Neural progenitor cell (in vitro differentiated cells): ENCODE data around the gene INTS4. TPM values are rescaled to one million over a fixed set of nuclear protein-coding genes. Genes with fewer than 3 reads are reported as not detected.
"Not testable (repeated sequence)": the region's sequence is repeated elsewhere in the genome, so short reads cannot be mapped to it uniquely, and the experiment has no call there.

Experiments
- DNase-seq: peaks from one replicate; pipeline ENCODE4 v3.0.0-alpha.2; 2016; ENCODE audit warnings: low spot score
- H2AFZ ChIP-seq: fragments of 200-600 bp; sonication (generic); replicated peaks from 2 replicates; pipeline ENCODE4 v1.6.1; 2016; ENCODE audit warnings: antibody characterized with exemption
- H3F3A ChIP-seq: fragments of 200-600 bp; sonication (generic); 2 replicates; pipeline ENCODE4 v1.6.1; 2016; ENCODE audit warnings: antibody characterized with exemption, low read depth
- H3K27ac ChIP-seq: fragments of 200-600 bp; sonication (generic); 2 replicates; pipeline ENCODE4 v1.5.1; 2016; ENCODE audit warnings: mild to moderate bottlenecking
- H3K27me3 ChIP-seq: fragments of 200-600 bp; sonication (generic); 2 replicates; pipeline ENCODE4 v1.6.1; 2016; ENCODE audit warnings: mild to moderate bottlenecking, moderate library complexity
- H3K36me3 ChIP-seq: fragments of 200-600 bp; sonication (generic); 2 replicates; pipeline ENCODE4 v1.5.1; 2016
- H3K4me1 ChIP-seq: fragments of 200-600 bp; sonication (generic); 2 replicates; pipeline ENCODE4 v1.6.1; 2016; ENCODE audit warnings: mixed run types
- H3K4me2 ChIP-seq: fragments of 200-600 bp; sonication (generic); 2 replicates; pipeline ENCODE4 v1.6.1; 2016
- H3K4me3 ChIP-seq: fragments of 200-600 bp; sonication (generic); 2 replicates; pipeline ENCODE4 v1.5.1; 2016
- H3K79me2 ChIP-seq: fragments of 200-600 bp; sonication (generic); 2 replicates; pipeline ENCODE4 v1.6.1; 2016; ENCODE audit warnings: low read depth
- H3K9ac ChIP-seq: fragments of 200-600 bp; sonication (generic); 2 replicates; pipeline ENCODE4 v1.6.1; 2016
- H3K9me3 ChIP-seq: fragments of 200-600 bp; sonication (generic); 2 replicates; pipeline ENCODE4 v1.5.1; 2016; ENCODE audit warnings: low read depth
- H4K20me1 ChIP-seq: fragments of 200-600 bp; sonication (generic); 2 replicates; pipeline ENCODE4 v1.6.1; 2016; ENCODE audit warnings: low read depth
- H3K27ac Mint-ChIP-seq: 3 replicates; pipeline ENCODE4 v1.8.0; 2021; ENCODE audit warnings: mixed read lengths
- H3K27me3 Mint-ChIP-seq: 2 replicates; pipeline ENCODE4 v1.8.0; 2022; ENCODE audit warnings: low read depth, mild to moderate bottlenecking, inconsistent platforms, moderate library complexity, mixed read lengths; ENCODE audit not compliant: insufficient read depth
- H3K36me3 Mint-ChIP-seq: 3 replicates; pipeline ENCODE4 v1.8.0; 2021; ENCODE audit warnings: mixed read lengths
- H3K4me1 Mint-ChIP-seq: 3 replicates; pipeline ENCODE4 v1.8.0; 2021; ENCODE audit warnings: mixed read lengths
- H3K4me3 Mint-ChIP-seq: 3 replicates; pipeline ENCODE4 v1.8.0; 2021; ENCODE audit warnings: mild to moderate bottlenecking, moderate library complexity, mixed read lengths
- H3K9me3 Mint-ChIP-seq: 3 replicates; pipeline ENCODE4 v1.8.0; 2020; ENCODE audit warnings: mixed read lengths
- EZH2 ChIP-seq: fragments of 200-600 bp; sonication (generic); IDR thresholded peaks from 2 replicates; pipeline ENCODE4 v1.6.1; 2017; ENCODE audit warnings: antibody characterized with exemption, mild to moderate bottlenecking, moderate library complexity
- EZH2phosphoT487 ChIP-seq: fragments of 200-600 bp; sonication (generic); IDR thresholded peaks from 2 replicates; pipeline ENCODE4 v1.6.1; 2017; ENCODE audit warnings: antibody characterized with exemption
- total RNA-seq: library from RNA; depleted of rRNA; stranded (reverse); fragments of >200 nt; gene quantifications from 2 replicates; pipeline ENCODE4 v1.2.3, GENCODE V29; 2015; ENCODE audit warnings: low replicate concordance
- TF ChIP-seq, protein P1 (sequence below): fragments of 200-600 bp; sonication (generic); IDR thresholded peaks from 2 replicates; pipeline ENCODE4 v1.5.1; 2017; ENCODE audit warnings: antibody characterized with exemption, mild to moderate bottlenecking

INTS4 gene
- total RNA-seq, 1 donor from 2014 or later: 61.5 TPM

DNA sequence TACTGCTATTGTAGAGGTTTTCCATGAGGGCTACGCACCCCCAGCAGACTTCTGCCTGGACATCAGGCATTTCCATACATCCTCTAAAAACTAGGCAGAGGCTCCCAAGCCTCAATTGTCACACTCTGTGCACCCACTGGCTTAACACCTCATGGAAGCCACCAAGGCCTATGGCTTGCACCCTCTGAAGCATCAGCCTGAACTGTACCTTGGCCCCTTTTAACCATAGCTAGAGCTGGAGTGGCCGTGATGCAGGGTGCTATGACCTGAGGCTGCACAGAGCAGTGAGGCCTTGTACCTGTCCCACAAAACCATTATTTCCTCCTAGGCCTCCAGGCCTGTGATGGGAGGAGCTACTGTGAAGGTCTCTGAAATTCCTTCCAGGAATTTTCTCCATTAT lies 139.6 kb downstream of the INTS4 start:
- Histone ChIP-seq H3K27ac (no peak overlapping the region), H3K4me1 (no peaks in the 10 kb centered on the region), H3K9ac (no peak overlapping the region), H2AFZ (no peak overlapping the region), H3K27me3 (no peaks in the 10 kb centered on the region), H3F3A (no peaks in the 10 kb centered on the region), H4K20me1 (no peaks in the 10 kb centered on the region), H3K36me3 (no peaks in the 10 kb centered on the region), H3K4me2 (no peak overlapping the region), H3K79me2 (no peaks in the 10 kb centered on the region), H3K4me3 (no peak overlapping the region), H3K9me3 (peaks cover 8% of the 10 kb centered on the region)
- no peak overlapping the region for H3K4me3 Mint-ChIP-seq
- DNase-seq: no peak
- H3K4me1 Mint-ChIP-seq: no peaks in the 10 kb centered on the region
- no peak for TF ChIP-seq EZH2
- TF ChIP-seq, protein P1, sequence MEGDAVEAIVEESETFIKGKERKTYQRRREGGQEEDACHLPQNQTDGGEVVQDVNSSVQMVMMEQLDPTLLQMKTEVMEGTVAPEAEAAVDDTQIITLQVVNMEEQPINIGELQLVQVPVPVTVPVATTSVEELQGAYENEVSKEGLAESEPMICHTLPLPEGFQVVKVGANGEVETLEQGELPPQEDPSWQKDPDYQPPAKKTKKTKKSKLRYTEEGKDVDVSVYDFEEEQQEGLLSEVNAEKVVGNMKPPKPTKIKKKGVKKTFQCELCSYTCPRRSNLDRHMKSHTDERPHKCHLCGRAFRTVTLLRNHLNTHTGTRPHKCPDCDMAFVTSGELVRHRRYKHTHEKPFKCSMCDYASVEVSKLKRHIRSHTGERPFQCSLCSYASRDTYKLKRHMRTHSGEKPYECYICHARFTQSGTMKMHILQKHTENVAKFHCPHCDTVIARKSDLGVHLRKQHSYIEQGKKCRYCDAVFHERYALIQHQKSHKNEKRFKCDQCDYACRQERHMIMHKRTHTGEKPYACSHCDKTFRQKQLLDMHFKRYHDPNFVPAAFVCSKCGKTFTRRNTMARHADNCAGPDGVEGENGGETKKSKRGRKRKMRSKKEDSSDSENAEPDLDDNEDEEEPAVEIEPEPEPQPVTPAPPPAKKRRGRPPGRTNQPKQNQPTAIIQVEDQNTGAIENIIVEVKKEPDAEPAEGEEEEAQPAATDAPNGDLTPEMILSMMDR: no peak
- TF ChIP-seq EZH2phosphoT487: no peak
- H3K27me3 Mint-ChIP-seq: no peaks in the 10 kb centered on the region
- peaks cover 42% of the 10 kb centered on the region for H3K36me3 Mint-ChIP-seq
- peaks cover 29% of the 10 kb centered on the region for H3K9me3 Mint-ChIP-seq
- H3K27ac Mint-ChIP-seq: no peak overlapping the region

DNA sequence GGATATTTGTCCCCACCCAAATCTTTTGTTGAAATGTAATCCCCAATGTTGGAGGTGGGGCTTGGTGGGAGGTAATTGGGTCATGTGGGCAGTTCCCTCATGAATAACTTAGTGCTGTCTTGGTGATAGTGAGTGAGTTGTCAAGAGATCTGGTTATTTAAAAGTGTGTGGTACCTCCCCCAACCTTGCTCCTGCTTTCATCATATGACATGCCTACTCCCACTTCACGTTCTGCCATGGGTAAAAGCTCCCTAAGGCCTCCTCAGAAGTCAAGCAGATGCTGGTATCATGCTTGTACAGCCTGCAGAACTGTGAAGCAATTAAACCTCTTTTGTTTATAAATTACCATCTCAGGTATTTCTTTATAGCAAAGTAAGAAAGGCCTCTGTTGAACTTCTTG lies 143.0 kb downstream of the INTS4 start:
- no peak overlapping the region for H3K27ac ChIP-seq
- peaks cover 28% of the 10 kb centered on the region for H3K9me3 Mint-ChIP-seq
- no peaks in the 10 kb centered on the region for H3K27me3 ChIP-seq
- no peaks in the 10 kb centered on the region for H3K4me1 Mint-ChIP-seq
- no peak overlapping the region for H3K27ac Mint-ChIP-seq
- H3K9ac ChIP-seq: no peak overlapping the region
- H3K27me3 Mint-ChIP-seq: no peaks in the 10 kb centered on the region
- no peak for TF ChIP-seq EZH2
- TF ChIP-seq, protein P1: no peak
- H3K9me3 ChIP-seq: peaks cover 8% of the 10 kb centered on the region
- no peaks in the 10 kb centered on the region for H3K36me3 ChIP-seq
- DNase-seq: no peak
- no peaks in the 10 kb centered on the region for H3F3A ChIP-seq
- H2AFZ ChIP-seq: no peak overlapping the region
- no peak overlapping the region for H3K4me3 Mint-ChIP-seq
- H3K36me3 Mint-ChIP-seq: peaks cover 38% of the 10 kb centered on the region
- no peak overlapping the region for H3K4me2 ChIP-seq
- no peaks in the 10 kb centered on the region for H4K20me1 ChIP-seq
- no peaks in the 10 kb centered on the region for H3K4me1 ChIP-seq
- no peaks in the 10 kb centered on the region for H3K79me2 ChIP-seq
- H3K4me3 ChIP-seq: no peak overlapping the region

DNA sequence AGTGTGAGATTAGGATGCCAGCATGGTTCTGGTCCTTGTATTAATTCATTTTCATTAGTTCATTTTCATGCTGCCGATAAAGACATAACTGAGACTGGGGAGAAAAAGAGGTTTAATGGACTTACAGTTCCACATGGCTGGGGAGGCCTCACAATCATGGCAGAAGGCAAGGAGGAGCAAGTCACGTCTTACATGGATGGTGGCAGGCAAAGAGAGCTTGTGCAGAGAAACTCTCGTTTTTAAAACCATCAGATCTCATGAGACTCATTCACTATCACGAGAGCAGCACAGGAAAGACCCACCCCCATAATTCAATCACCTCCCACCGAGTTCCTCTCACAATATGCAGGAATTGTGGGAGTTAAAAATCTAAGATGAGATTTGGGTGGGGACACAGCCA lies 150.8 kb downstream of the INTS4 start:
- Mint-ChIP-seq H3K36me3 (peaks cover 43% of the 10 kb centered on the region), H3K9me3 (peaks cover 16% of the 10 kb centered on the region)
- H2AFZ ChIP-seq, H3K9ac ChIP-seq, DNase-seq, H3F3A ChIP-seq, H3K4me1 ChIP-seq, H3K27ac ChIP-seq, H4K20me1 ChIP-seq, H3K27ac Mint-ChIP-seq, H3K36me3 ChIP-seq, H3K9me3 ChIP-seq, H3K4me3 Mint-ChIP-seq, H3K79me2 ChIP-seq, H3K4me3 ChIP-seq, H3K4me2 ChIP-seq, H3K27me3 Mint-ChIP-seq, H3K4me1 Mint-ChIP-seq, H3K27me3 ChIP-seq: not testable (repeated sequence)

DNA sequence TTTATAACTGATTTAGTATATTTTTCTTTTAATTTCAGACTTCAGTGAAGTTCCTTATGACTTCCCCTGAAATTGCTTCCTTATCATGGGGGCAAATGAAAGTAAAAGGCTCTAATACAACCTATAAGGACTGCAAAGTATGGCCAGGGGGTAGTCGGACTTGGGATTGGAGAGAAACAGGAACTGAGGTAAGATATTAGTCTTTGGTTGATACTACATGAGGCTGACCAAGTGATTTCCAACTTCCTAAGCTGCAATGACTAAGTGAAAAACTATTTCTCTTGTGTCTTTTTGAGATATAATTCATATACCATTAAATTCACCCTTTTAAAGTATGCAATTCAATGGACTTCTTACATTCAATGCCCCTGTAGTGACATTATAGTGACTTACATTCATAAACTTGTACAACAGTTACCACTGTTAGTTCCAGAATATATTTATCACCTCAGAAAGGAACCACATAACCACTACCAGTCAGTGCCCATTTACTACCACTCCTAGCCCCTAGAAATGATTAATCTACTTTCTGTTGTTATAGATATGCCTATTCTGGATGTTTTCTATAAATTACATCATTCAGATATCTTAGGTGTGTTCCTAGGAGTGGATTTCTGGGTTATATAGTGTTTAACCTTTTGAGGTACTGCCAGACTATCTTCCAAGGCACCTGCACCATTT lies 151.9 kb downstream of the INTS4 start:
- Histone ChIP-seq H3K9me3 (no peaks in the 10 kb centered on the region), H4K20me1 (no peaks in the 10 kb centered on the region), H2AFZ (no peak overlapping the region), H3K27me3 (no peaks in the 10 kb centered on the region), H3K4me3 (no peak overlapping the region), H3K79me2 (no peaks in the 10 kb centered on the region), H3K9ac (no peak overlapping the region), H3K36me3 (peaks cover 4% of the 10 kb centered on the region), H3K4me1 (no peaks in the 10 kb centered on the region), H3K4me2 (no peak overlapping the region), H3K27ac (no peak overlapping the region), H3F3A (no peaks in the 10 kb centered on the region)
- H3K36me3 Mint-ChIP-seq: peaks cover 41% of the 10 kb centered on the region
- no peaks in the 10 kb centered on the region for H3K4me1 Mint-ChIP-seq
- H3K4me3 Mint-ChIP-seq: no peak overlapping the region
- no peak overlapping the region for H3K27ac Mint-ChIP-seq
- no peaks in the 10 kb centered on the region for H3K27me3 Mint-ChIP-seq
- peaks cover 16% of the 10 kb centered on the region for H3K9me3 Mint-ChIP-seq
- no peak for DNase-seq
- TF ChIP-seq, protein P1: no peak
- TF ChIP-seq EZH2phosphoT487 (no peak), EZH2 (no peak)
